Kidney tubule cell (primary cell): ENCODE data around the gene C2CD4D.

Experiments
- DNase-seq: peaks from one replicate; pipeline ENCODE4 v3.0.0-alpha.2; 2018; ENCODE audit warnings: low spot score

The C2CD4D gene

GRCh38 chr1:151790071-151790939, 49.3 kb downstream of the C2CD4D start, which contains the start of gene TDRKH:
Gene TDRKH (minus strand): TSS chr1:151790500. CDS start chr1:151783022, 7,478 bp downstream.
- DNase-seq: peak; percentile 100
